GM12801 (cell line): ENCODE measurements around the gene PARP9.

Source experiments
- CTCF ChIP-seq: IDR thresholded peaks from one replicate; pipeline ENCODE4 v1.5.1; 2011; ENCODE audit warnings: control low read depth; ENCODE audit not compliant: insufficient read length; ENCODE audit errors: extremely low read depth

PARP9 gene

GRCh38 chr3:122516846-122517360 is 47.2 kb downstream of the PARP9 start:
- TF ChIP-seq CTCF = no peak

GRCh38 chr3:122515870-122516269 is 48.2 kb downstream of the PARP9 start:
- TF ChIP-seq CTCF = no peak

- no peak for TF ChIP-seq CTCF
These were observed 49.1 kb downstream of the PARP9 start for GRCh38 chr3:122515020-122515468.

DNA sequence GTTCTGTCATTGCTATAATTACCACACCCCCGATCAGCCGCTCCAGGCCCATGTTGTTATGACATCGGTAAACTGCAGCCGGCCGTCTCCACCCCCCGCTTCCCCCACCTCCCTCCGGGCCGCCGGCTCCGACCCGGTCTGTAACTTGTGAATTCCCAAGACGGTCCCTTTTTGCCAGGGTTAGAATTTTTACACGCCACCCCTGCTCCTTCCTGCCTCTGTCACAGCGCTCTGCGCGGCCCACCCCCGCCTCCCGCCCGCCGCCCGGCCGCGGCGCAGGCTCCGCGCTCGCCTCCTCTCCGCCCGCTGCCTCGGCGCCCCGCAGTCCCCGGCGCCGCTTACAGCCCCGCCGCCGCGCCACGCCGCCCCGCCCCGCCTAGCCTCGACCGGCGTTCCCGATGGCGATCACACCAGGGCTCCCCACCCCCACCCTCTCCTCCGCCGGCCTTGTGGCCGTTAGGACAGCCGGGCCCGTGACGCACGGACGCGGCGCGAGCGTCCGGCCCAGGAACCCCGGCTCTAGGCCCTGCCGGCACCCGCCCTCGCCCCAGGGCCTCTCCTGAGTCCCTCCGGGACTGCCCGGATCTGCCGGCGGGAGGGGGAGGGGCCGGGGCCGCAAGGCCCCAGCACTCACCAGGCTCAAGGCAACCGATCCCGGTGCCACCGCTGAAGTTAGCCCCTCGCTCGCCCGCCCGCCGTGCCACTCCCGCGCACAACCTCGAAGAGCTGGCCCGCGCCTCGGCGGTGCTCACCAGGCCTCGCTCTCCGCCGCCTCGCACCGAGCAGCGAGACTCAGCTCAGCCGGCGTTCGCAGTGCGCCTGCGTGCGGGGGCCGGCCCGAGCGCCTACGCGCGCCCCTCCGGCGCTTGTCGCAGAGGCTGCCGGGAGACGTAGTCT is 49.7 kb downstream of the PARP9 start, which contains the start of gene KPNA1:
KPNA1 (minus strand) TSS at position 817 of the 897 bp plus-strand sequence. CDS start 18,374 bp downstream, outside the sequence.
- no peak for TF ChIP-seq CTCF

GRCh38 chr3:122513386-122514122 is 50.5 kb downstream of the PARP9 start:
- no peak for TF ChIP-seq CTCF

DNA sequence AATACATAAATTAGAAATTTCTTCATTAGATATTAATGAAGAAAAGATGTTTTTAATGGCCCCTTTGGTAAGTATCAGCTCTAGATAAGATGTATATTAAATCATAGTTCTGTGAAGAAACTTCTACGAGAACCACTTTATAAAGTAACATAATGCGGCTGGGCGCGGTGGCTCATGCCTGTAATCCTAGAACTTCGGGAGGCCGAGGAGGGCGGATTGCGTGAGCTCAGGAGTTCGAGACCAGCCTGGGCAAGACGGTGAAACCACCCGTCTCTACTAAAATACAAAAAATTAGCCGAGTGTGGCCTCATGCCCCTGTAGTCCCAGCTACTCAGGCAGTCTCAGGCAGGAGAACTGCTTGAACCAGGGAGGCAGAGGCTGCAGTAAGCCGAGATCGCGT is 51.8 kb downstream of the PARP9 start:
- TF ChIP-seq CTCF = no peak

- TF ChIP-seq CTCF = no peak
These were observed 53.1 kb downstream of the PARP9 start for GRCh38 chr3:122510878-122511535.
